SK-N-SH (cell line): ENCODE results near the gene ZEB2. TPM values are rescaled to one million over a fixed set of nuclear protein-coding genes. Genes with fewer than 3 reads are reported as not detected.

Source experiments
- CTCF ChIA-PET: fragments of 300-600, 350-600 bp; formaldehyde crosslinking; extraction: SDS; loops from one replicate; lab custom pipeline; 2021; lab: Yijun Ruan, JAX
- POLR2A ChIA-PET: fragments of 350-600 bp; sonication (Branson Sonifier 250); formaldehyde crosslinking; extraction: SDS; loops from one replicate; lab custom pipeline; 2020; ENCODE audit warnings: antibody characterized with exemption, inconsistent platforms; lab: Yijun Ruan, JAX
- DNase-seq: peaks from one replicate; pipeline ENCODE4 v3.0.0; 2012
- H2AFZ ChIP-seq: fragments of 200-600 bp; sonication (generic); 2 replicates; pipeline ENCODE4 v1.8.1; 2016; ENCODE audit warnings: antibody characterized with exemption, mild to moderate bottlenecking, low read depth
- H3F3A ChIP-seq: fragments of 200-600 bp; sonication (generic); replicated peaks from 2 replicates; pipeline ENCODE3; 2016; ENCODE audit warnings: antibody characterized with exemption, mild to moderate bottlenecking; ENCODE audit not compliant: insufficient read depth
- H3K27ac ChIP-seq, 2 experiments: fragments of 200-500 bp in 1 of 2; fragments of 200-600 bp in 1 of 2; sonication (Bioruptor generic) in 1 of 2; sonication (generic), shearing (Covaris generic) in 1 of 2; 2 replicates each; pipeline versions ENCODE4 v1.5.1 to v1.6.1; 2014 to 2016; ENCODE audit warnings: low read depth in 2 of 2, inconsistent platforms in 1 of 2, low read length in 1 of 2, mild to moderate bottlenecking in 1 of 2, mixed read lengths in 1 of 2
- H3K27me3 ChIP-seq: fragments of 200-600 bp; sonication (generic), shearing (Covaris generic); 2 replicates; pipeline ENCODE4 v1.6.1; 2016; ENCODE audit warnings: mixed run types; ENCODE audit not compliant: insufficient read depth
- H3K36me3 ChIP-seq, 2 experiments: fragments of 200-500 bp in 1 of 2; fragments of 200-600 bp in 1 of 2; sonication (Bioruptor generic) in 1 of 2; sonication (generic) in 1 of 2; replicated peaks in 1 of 2; 2 replicates each; pipeline versions ENCODE3 to v1.5.1; 2014 to 2016; ENCODE audit warnings: low read length in 1 of 2, mild to moderate bottlenecking in 1 of 2; ENCODE audit not compliant: insufficient read depth in 2 of 2, control insufficient read depth in 1 of 2
- H3K4me1 ChIP-seq, 2 experiments: fragments of 200-500 bp in 1 of 2; fragments of 200-600 bp in 1 of 2; sonication (Bioruptor generic) in 1 of 2; sonication (generic), shearing (Covaris generic) in 1 of 2; 2 replicates each; pipeline versions ENCODE4 v1.5.1 to v1.6.1; 2014 to 2016; ENCODE audit warnings: low read depth in 1 of 2, low read length in 1 of 2, mixed run types in 1 of 2; ENCODE audit not compliant: insufficient read depth in 2 of 2, control insufficient read depth in 1 of 2
- H3K4me2 ChIP-seq: fragments of 200-600 bp; sonication (generic), shearing (Covaris generic); 2 replicates; pipeline ENCODE4 v1.6.1; 2017; ENCODE audit warnings: mixed run types
- H3K4me3 ChIP-seq, 2 experiments: fragments of 200-500 bp in 1 of 2; fragments of 200-600 bp in 1 of 2; sonication (Bioruptor generic) in 1 of 2; sonication (generic), shearing (Covaris generic) in 1 of 2; 2 replicates each; pipeline versions ENCODE4 v1.5.1 to v1.8.1; 2014 to 2016; ENCODE audit warnings: low read depth in 2 of 2, inconsistent platforms in 1 of 2, low read length in 1 of 2, mild to moderate bottlenecking in 1 of 2, mixed read lengths in 1 of 2, moderate library complexity in 1 of 2
- H3K79me2 ChIP-seq: fragments of 200-600 bp; sonication (generic); 2 replicates; pipeline ENCODE4 v1.8.1; 2017; ENCODE audit warnings: mild to moderate bottlenecking; ENCODE audit not compliant: insufficient read depth
- H3K9ac ChIP-seq: fragments of 200-600 bp; sonication (generic); 2 replicates; pipeline ENCODE4 v1.6.1; 2017; ENCODE audit warnings: mixed run types
- H3K9me2 ChIP-seq: fragments of 200-600 bp; sonication (generic); 2 replicates; pipeline ENCODE4 v1.6.1; 2017; ENCODE audit warnings: mixed run types
- H3K9me3 ChIP-seq: fragments of 200-600 bp; sonication (generic); 2 replicates; pipeline ENCODE4 v1.6.1; 2017; ENCODE audit warnings: mixed run types, mild to moderate bottlenecking, moderate library complexity
- H4K20me1 ChIP-seq: fragments of 200-600 bp; sonication (generic); 2 replicates; pipeline ENCODE4 v1.6.1; 2017; ENCODE audit warnings: mild to moderate bottlenecking, mixed run types; ENCODE audit not compliant: insufficient read depth
- CHD2 ChIP-seq: fragments of 150-350 bp; IDR thresholded peaks from 2 replicates; pipeline ENCODE4 v1.6.1; 2018; ENCODE audit warnings: low read length; ENCODE audit not compliant: partially characterized antibody
- CTCF ChIP-seq: fragments of 200-600 bp; sonication (generic); IDR thresholded peaks from 2 replicates; pipeline ENCODE4 v1.6.1; 2017; ENCODE audit warnings: antibody characterized with exemption, mild to moderate bottlenecking, moderate library complexity
- EP300 ChIP-seq, 2 experiments: IDR thresholded peaks; 2 replicates each; pipeline versions ENCODE4 v1.4.0 to v1.6.1; 2012; ENCODE audit warnings: borderline replicate concordance in 1 of 2, low read depth in 1 of 2, low read length in 1 of 2
- FOXJ3 ChIP-seq: sonication (generic); formaldehyde crosslinking; IDR thresholded peaks from 2 replicates; pipeline ENCODE4 v1.5.1; 2020; ENCODE audit warnings: mild to moderate bottlenecking, missing genetic modification reagents
- FOXM1 ChIP-seq: IDR thresholded peaks from 2 replicates; pipeline ENCODE4 v1.4.0; 2012; ENCODE audit warnings: low read depth, mild to moderate bottlenecking
- GABPA ChIP-seq: IDR thresholded peaks from 2 replicates; pipeline ENCODE4 v1.4.0; 2012; ENCODE audit warnings: low read depth, mild to moderate bottlenecking
- MEF2A ChIP-seq: IDR thresholded peaks from 2 replicates; pipeline ENCODE4 v1.4.0; 2012; ENCODE audit warnings: low read depth, borderline replicate concordance
- MXI1 ChIP-seq: IDR thresholded peaks from 2 replicates; pipeline ENCODE4 v1.6.1; 2012; ENCODE audit warnings: mild to moderate bottlenecking, low read depth, low read length, improper control_type of control experiment
- NFIC ChIP-seq: IDR thresholded peaks from 2 replicates; pipeline ENCODE4 v1.4.0; 2012; ENCODE audit warnings: borderline replicate concordance
- PBX3 ChIP-seq: IDR thresholded peaks from 2 replicates; pipeline ENCODE4; 2012
- POLR2AphosphoS5 ChIP-seq: IDR thresholded peaks from 2 replicates; pipeline ENCODE4 v1.6.1; 2012; ENCODE audit warnings: low read depth, low read length
- RCOR1 ChIP-seq: fragments of 150-350 bp; IDR thresholded peaks from 2 replicates; pipeline ENCODE4 v1.6.1; 2017; ENCODE audit warnings: antibody characterized with exemption, low read length
- RFX5 ChIP-seq: IDR thresholded peaks from 2 replicates; pipeline ENCODE4 v1.6.1; 2012; ENCODE audit warnings: mild to moderate bottlenecking, improper control_type of control experiment, low read length
- RXRA ChIP-seq: IDR thresholded peaks from 2 replicates; pipeline ENCODE4 v1.4.0; 2012; ENCODE audit warnings: low read depth, mild to moderate bottlenecking, borderline replicate concordance
- TEAD4 ChIP-seq: IDR thresholded peaks from 2 replicates; pipeline ENCODE4 v1.4.0; 2012; ENCODE audit warnings: mild to moderate bottlenecking, borderline replicate concordance; ENCODE audit not compliant: insufficient read depth
- YY1 ChIP-seq: IDR thresholded peaks from 2 replicates; pipeline ENCODE4 v1.4.0; 2012; ENCODE audit warnings: low read depth, mild to moderate bottlenecking
- WGBS: methylation state at CpG from one replicate; pipeline ENCODE4 v1.1.6; 2017; ENCODE audit warnings: low lambda C conversion rate; 5-methylcytosine and 5-hydroxymethylcytosine counted together
- polyA plus RNA-seq, 3 experiments: library from polyadenylated mRNA; depleted of rRNA; stranded (reverse); fragments of >200 nt; gene quantifications; 2 replicates each; pipeline ENCODE4 v1.2.3, GENCODE V29; 2012

ZEB2 gene
- polyA plus RNA-seq, 1 of the 3 experiments (the other 2 are of a cell fraction) = 16.3 TPM

- ChIA-PET POLR2A (no interaction called here), CTCF (interaction anchor here (0.7 kb wide), 1 partner anchor 852 kb away, joined by 3 read pairs; no protein-coding TSS in a partner anchor)
- no peaks in the 10 kb centered on the region for H3K36me3 ChIP-seq
- H3K9me3 ChIP-seq = no peaks in the 10 kb centered on the region
- H3F3A ChIP-seq = peaks cover 23% of the 10 kb centered on the region
- peak overlapping the region; percentile 57; the same call in 1 of the 2 replicates for H3K4me2 ChIP-seq
- TF ChIP-seq FOXJ3 (CRISPR knock-in tag) (no peak), NFIC (no peak)
- 25% methylated on average over 4 of the region's 4 CpGs for WGBS
- H3K9ac ChIP-seq = no peak overlapping the region
- no peaks in the 10 kb centered on the region for H4K20me1 ChIP-seq
- no peaks in the 10 kb centered on the region for H3K9me2 ChIP-seq
- H3K4me3 ChIP-seq = peak overlapping the region in 1 of 2 experiments; percentile 7; a peak in 1 of 4 replicates
- DNase-seq = no peak
- H3K27ac ChIP-seq = peak overlapping the region; percentile 95 to 97; a peak in 3 of 4 replicates
- H2AFZ ChIP-seq = 0 out of 2 replicates have a peak overlapping the region, but pooled peaks have one; percentile 86
- no peaks in the 10 kb centered on the region for H3K27me3 ChIP-seq
- peaks cover 27% of the 10 kb centered on the region for H3K79me2 ChIP-seq
- peaks cover 15 to 20% of the 10 kb centered on the region in 2 experiments; a peak in 3 of 4 replicates for H3K4me1 ChIP-seq
These were observed 1.8 kb upstream of the ZEB2 start for GRCh38 chr2:144521686-144522085.

- no peaks in the 10 kb centered on the region for H4K20me1 ChIP-seq
- peak overlapping the region; percentile 86; the same call in 1 of the 2 replicates for H2AFZ ChIP-seq
- peak overlapping the region; percentile 57 for H3K4me2 ChIP-seq
- no peak for TF ChIP-seq POLR2AphosphoS5
- TF ChIP-seq MXI1 = 0 out of 2 replicates have a peak, but pooled peaks have one; percentile 31
- peak; percentile 61 for TF ChIP-seq PBX3
- H3K9ac ChIP-seq = peak overlapping the region; percentile 22; the same call in 1 of the 2 replicates
- peaks cover 15 to 20% of the 10 kb centered on the region in 2 experiments; a peak in 3 of 4 replicates for H3K4me1 ChIP-seq
- peak overlapping the region; percentile 95 to 97 for H3K27ac ChIP-seq
- peaks cover 34% of the 10 kb centered on the region for H3K79me2 ChIP-seq
- H3K36me3 ChIP-seq = no peaks in the 10 kb centered on the region
- H3K4me3 ChIP-seq = peak overlapping the region; percentile 57 to 83
- peaks cover 18% of the 10 kb centered on the region for H3F3A ChIP-seq
- ChIA-PET POLR2A (interaction anchor here (1.5 kb wide), 1 partner anchor 836 kb away, joined by 4 read pairs; no protein-coding TSS in a partner anchor), CTCF (interaction anchor here (0.6 to 3.2 kb wide), 4 partner anchors 72 to 618 kb away, joined by 3 to 9 read pairs (median 4); no protein-coding TSS in a partner anchor)
- H3K9me3 ChIP-seq = no peaks in the 10 kb centered on the region
- no peaks in the 10 kb centered on the region for H3K9me2 ChIP-seq
- 23% methylated on average over 8 of the region's 8 CpGs for WGBS
- no peaks in the 10 kb centered on the region for H3K27me3 ChIP-seq
- DNase-seq = no peak
These were observed 1.0 kb upstream of the ZEB2 start for GRCh38 chr2:144520756-144521487.

- Histone ChIP-seq H4K20me1 (no peaks in the 10 kb centered on the region), H3F3A (peaks cover 7% of the 10 kb centered on the region), H3K4me2 (peak overlapping the region; percentile 94), H3K9me2 (no peaks in the 10 kb centered on the region), H3K9me3 (no peaks in the 10 kb centered on the region), H3K79me2 (peaks cover 48% of the 10 kb centered on the region), H3K27ac (peak overlapping the region; percentile 95 to 97), H2AFZ (peak overlapping the region; percentile 89; the same call in 1 of the 2 replicates), H3K27me3 (no peaks in the 10 kb centered on the region), H3K36me3 (no peaks in the 10 kb centered on the region), H3K4me3 (peak overlapping the region; percentile 83 to 97), H3K4me1 (peaks cover 21 to 25% of the 10 kb centered on the region in 2 experiments; a peak in 3 of 4 replicates), H3K9ac (peak overlapping the region; percentile 97)
- no peak for DNase-seq
- POLR2A ChIA-PET = interaction anchor here (1.5 kb wide), 1 partner anchor 835 kb away, joined by 4 read pairs; no protein-coding TSS in a partner anchor
- WGBS = 4% methylated on average over 3 of the region's 3 CpGs
- CTCF ChIA-PET = interaction anchor here (0.6 to 3.2 kb wide), 5 partner anchors 59 to 576 kb away, joined by 3 to 9 read pairs (median 3); no protein-coding TSS in a partner anchor
- TF ChIP-seq GABPA (no peak), RFX5 (no peak), RCOR1 (no peak), CHD2 (no peak), CTCF (no peak), TEAD4 (no peak), FOXM1 (no peak), YY1 (no peak), EP300 (IDR thresholded peaks at IDR 0.05; ENCODE audit: borderline replicate concordance in 1 of 2, low read depth in 1 of 2, low read length in 1 of 2) (no peak), MEF2A (no peak), RXRA (no peak)
These were observed 354 bp downstream of the ZEB2 start for GRCh38 chr2:144519597-144519933.
